CD4-positive, alpha-beta T cell treated with Interleukin-2 at 100 ng/mL for 4 hours (primary cell): ENCODE results near the gene VTI1A.

Experiments
- DNase-seq: peaks from one replicate; pipeline ENCODE4 v3.0.0-alpha.2; 2020; ENCODE audit warnings: low spot score

The VTI1A gene

GRCh38 chr10:112785089-112785488 lies 338.1 kb downstream of the VTI1A start:
- no peak for DNase-seq

- DNase-seq: no peak
These were observed 342.2 kb downstream of the VTI1A start for GRCh38 chr10:112789248-112789647.

- DNase-seq: no peak
These were observed 343.0 kb downstream of the VTI1A start for GRCh38 chr10:112790030-112790429.

- DNase-seq: no peak
These were observed 343.9 kb downstream of the VTI1A start for GRCh38 chr10:112790921-112791320.

- no peak for DNase-seq
These were observed 344.4 kb downstream of the VTI1A start for GRCh38 chr10:112791447-112791846.

GRCh38 chr10:112792487-112793201 lies 345.6 kb downstream of the VTI1A start:
- DNase-seq: no peak

- no peak for DNase-seq
These were observed 346.3 kb downstream of the VTI1A start for GRCh38 chr10:112793202-112793921.

GRCh38 chr10:112794201-112794600 lies 347.2 kb downstream of the VTI1A start:
- DNase-seq: no peak

GRCh38 chr10:112795067-112795466 lies 348.1 kb downstream of the VTI1A start:
- DNase-seq: no peak

- no peak for DNase-seq
These were observed 350.2 kb downstream of the VTI1A start for GRCh38 chr10:112797197-112797596.

- DNase-seq: no peak
These were observed 350.8 kb downstream of the VTI1A start for GRCh38 chr10:112797855-112798254.

GRCh38 chr10:112799038-112799437 lies 352.0 kb downstream of the VTI1A start:
- no peak for DNase-seq

GRCh38 chr10:112799726-112800510 lies 352.9 kb downstream of the VTI1A start:
- DNase-seq: no peak

- no peak for DNase-seq
These were observed 354.0 kb downstream of the VTI1A start for GRCh38 chr10:112801004-112801403.

GRCh38 chr10:112801748-112802147 lies 354.7 kb downstream of the VTI1A start:
- no peak for DNase-seq

GRCh38 chr10:112802411-112803022 lies 355.5 kb downstream of the VTI1A start:
- DNase-seq: no peak

GRCh38 chr10:112803961-112804401 lies 357.0 kb downstream of the VTI1A start:
- DNase-seq: no peak

- DNase-seq: no peak
These were observed 358.2 kb downstream of the VTI1A start for GRCh38 chr10:112805254-112805590.

GRCh38 chr10:112805701-112806100 lies 358.7 kb downstream of the VTI1A start:
- no peak for DNase-seq

GRCh38 chr10:112807013-112807412 lies 360.0 kb downstream of the VTI1A start:
- no peak for DNase-seq

- DNase-seq: no peak
These were observed 362.7 kb downstream of the VTI1A start for GRCh38 chr10:112809736-112810135.

GRCh38 chr10:112810711-112811151 lies 363.7 kb downstream of the VTI1A start:
- no peak for DNase-seq
